ENCODE measurements around the gene ASS1.

- no peak for TF ChIP-seq CHCHD3 (CRISPR knock-in tag; IDR thresholded peaks at IDR 0.05)
- no peak for TF ChIP-seq MAFF (IDR thresholded peaks at IDR 0.05; ENCODE audit: low read depth, low read length)
- TF ChIP-seq ZBTB49 (CRISPR knock-in tag; IDR thresholded peaks at IDR 0.05; ENCODE audit: borderline replicate concordance), result no peak
- no peak for TF ChIP-seq RARA (CRISPR knock-in tag; IDR thresholded peaks at IDR 0.05)
- TF ChIP-seq TCF7L2 (IDR thresholded peaks at IDR 0.05; ENCODE audit: low read depth, low read length), result no peak
- TF ChIP-seq, protein P1, sequence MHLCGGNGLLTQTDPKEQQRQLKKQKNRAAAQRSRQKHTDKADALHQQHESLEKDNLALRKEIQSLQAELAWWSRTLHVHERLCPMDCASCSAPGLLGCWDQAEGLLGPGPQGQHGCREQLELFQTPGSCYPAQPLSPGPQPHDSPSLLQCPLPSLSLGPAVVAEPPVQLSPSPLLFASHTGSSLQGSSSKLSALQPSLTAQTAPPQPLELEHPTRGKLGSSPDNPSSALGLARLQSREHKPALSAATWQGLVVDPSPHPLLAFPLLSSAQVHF (CRISPR knock-in tag; IDR thresholded peaks at IDR 0.05), result no peak
- no peak for TF ChIP-seq ZBTB20 (CRISPR knock-in tag; IDR thresholded peaks at IDR 0.05; ENCODE audit: borderline replicate concordance, low read depth)
- TF ChIP-seq ZNF354B (CRISPR knock-in tag; IDR thresholded peaks at IDR 0.05), result no peak
- no peak for TF ChIP-seq ASH2L (IDR thresholded peaks at IDR 0.05; ENCODE audit: insufficient read length, low read depth, low read length)
- no peak for TF ChIP-seq CTCF (CRISPR knock-in tag; IDR thresholded peaks at IDR 0.05)
- TF ChIP-seq POLR2AphosphoS5 (IDR thresholded peaks at IDR 0.05; ENCODE audit: low read depth, low read length), result no peak
Measured at GRCh38 chr9:130459941-130460669, 15.3 kb downstream of the ASS1 start.

Measured in HepG2 (cell line).